H1 (cell line): Measurements from ENCODE around the gene IGFALS.

Experiments used
- GABPA ChIP-seq: IDR thresholded peaks from 2 replicates; pipeline ENCODE4 v1.6.1; 2011; ENCODE audit warnings: mild to moderate bottlenecking, low read length, moderate library complexity, borderline replicate concordance; ENCODE audit not compliant: insufficient read depth
- YY1 ChIP-seq: IDR thresholded peaks from 2 replicates; pipeline ENCODE4 v1.6.1; 2011; ENCODE audit warnings: low read depth, mild to moderate bottlenecking, low read length
- TF ChIP-seq, protein P1 (sequence below), 3 experiments: IDR thresholded peaks; 1 replicate in 2 of 3; 2 replicates in 1 of 3; pipeline versions ENCODE4 v1.5.1 to v1.6.1; 2011; ENCODE audit warnings: low read length in 3 of 3, mild to moderate bottlenecking in 3 of 3, inconsistent platforms in 2 of 3, low read depth in 1 of 3, moderate library complexity in 1 of 3; ENCODE audit not compliant: insufficient read depth in 1 of 3; ENCODE audit errors: control extremely low read depth in 1 of 3
- TF ChIP-seq, protein P2 (sequence below): IDR thresholded peaks from 2 replicates; pipeline ENCODE4 v1.6.1; 2011; ENCODE audit warnings: low read depth, mild to moderate bottlenecking, low read length; ENCODE audit not compliant: insufficient read depth

GRCh38 chr16:1741553-1742165, 51.8 kb downstream of the IGFALS start:
- TF ChIP-seq, protein P1, sequence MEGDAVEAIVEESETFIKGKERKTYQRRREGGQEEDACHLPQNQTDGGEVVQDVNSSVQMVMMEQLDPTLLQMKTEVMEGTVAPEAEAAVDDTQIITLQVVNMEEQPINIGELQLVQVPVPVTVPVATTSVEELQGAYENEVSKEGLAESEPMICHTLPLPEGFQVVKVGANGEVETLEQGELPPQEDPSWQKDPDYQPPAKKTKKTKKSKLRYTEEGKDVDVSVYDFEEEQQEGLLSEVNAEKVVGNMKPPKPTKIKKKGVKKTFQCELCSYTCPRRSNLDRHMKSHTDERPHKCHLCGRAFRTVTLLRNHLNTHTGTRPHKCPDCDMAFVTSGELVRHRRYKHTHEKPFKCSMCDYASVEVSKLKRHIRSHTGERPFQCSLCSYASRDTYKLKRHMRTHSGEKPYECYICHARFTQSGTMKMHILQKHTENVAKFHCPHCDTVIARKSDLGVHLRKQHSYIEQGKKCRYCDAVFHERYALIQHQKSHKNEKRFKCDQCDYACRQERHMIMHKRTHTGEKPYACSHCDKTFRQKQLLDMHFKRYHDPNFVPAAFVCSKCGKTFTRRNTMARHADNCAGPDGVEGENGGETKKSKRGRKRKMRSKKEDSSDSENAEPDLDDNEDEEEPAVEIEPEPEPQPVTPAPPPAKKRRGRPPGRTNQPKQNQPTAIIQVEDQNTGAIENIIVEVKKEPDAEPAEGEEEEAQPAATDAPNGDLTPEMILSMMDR (IDR thresholded peaks at IDR 0.05; ENCODE audit: control extremely low read depth in 1 of 3, insufficient read depth in 1 of 3, low read depth in 1 of 3, low read length in 3 of 3), result no peak
- TF ChIP-seq GABPA (no peak), YY1 (no peak)
- TF ChIP-seq, protein P2, sequence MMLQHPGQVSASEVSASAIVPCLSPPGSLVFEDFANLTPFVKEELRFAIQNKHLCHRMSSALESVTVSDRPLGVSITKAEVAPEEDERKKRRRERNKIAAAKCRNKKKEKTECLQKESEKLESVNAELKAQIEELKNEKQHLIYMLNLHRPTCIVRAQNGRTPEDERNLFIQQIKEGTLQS, result no peak
